ENCODE data around the gene HLX.

HLX gene

DNA sequence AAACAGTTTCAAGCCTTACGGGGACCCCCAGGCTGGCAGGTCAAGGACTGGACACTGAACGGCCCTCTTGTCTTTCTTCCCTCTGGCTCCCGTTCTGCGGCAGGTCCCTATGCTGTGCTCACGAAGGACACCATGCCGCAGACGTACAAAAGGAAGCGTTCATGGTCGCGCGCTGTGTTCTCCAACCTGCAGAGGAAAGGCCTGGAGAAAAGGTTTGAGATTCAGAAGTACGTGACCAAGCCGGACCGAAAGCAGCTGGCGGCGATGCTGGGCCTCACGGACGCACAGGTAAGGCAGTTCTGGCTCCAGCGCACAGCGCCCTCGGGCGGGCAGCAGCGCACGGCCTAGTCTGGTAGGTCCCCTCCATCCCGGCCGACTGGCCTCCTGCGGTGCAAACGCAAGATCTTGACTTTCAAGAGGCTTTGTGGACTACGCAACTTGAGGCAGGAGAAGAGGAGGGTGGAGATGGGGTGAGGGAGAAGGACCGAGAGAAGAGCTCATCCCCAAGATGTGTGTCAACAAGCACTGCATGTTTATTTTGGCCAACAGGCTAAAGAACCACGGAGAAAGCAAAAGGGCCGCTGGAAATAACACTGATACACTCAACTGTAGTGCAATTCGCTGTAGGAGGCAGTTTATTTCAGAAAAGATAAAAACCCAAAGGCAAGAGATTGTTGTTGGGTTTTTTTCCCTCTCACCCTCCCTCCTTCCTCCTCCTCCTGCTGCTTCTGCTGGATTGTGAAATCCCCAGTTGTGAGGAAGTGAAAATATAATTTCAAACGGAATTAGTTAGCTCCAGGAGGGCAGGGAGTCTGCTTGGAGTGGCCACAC is 3.0 kb downstream of the HLX start:
- H3K4me3 ChIP-seq (ENCODE audit: low read depth, low read length): no peak overlapping the region
- TF ChIP-seq, protein P1, sequence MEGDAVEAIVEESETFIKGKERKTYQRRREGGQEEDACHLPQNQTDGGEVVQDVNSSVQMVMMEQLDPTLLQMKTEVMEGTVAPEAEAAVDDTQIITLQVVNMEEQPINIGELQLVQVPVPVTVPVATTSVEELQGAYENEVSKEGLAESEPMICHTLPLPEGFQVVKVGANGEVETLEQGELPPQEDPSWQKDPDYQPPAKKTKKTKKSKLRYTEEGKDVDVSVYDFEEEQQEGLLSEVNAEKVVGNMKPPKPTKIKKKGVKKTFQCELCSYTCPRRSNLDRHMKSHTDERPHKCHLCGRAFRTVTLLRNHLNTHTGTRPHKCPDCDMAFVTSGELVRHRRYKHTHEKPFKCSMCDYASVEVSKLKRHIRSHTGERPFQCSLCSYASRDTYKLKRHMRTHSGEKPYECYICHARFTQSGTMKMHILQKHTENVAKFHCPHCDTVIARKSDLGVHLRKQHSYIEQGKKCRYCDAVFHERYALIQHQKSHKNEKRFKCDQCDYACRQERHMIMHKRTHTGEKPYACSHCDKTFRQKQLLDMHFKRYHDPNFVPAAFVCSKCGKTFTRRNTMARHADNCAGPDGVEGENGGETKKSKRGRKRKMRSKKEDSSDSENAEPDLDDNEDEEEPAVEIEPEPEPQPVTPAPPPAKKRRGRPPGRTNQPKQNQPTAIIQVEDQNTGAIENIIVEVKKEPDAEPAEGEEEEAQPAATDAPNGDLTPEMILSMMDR (IDR thresholded peaks at IDR 0.05; ENCODE audit: borderline replicate concordance, insufficient read depth, low read depth, low read length): no peak

DNA sequence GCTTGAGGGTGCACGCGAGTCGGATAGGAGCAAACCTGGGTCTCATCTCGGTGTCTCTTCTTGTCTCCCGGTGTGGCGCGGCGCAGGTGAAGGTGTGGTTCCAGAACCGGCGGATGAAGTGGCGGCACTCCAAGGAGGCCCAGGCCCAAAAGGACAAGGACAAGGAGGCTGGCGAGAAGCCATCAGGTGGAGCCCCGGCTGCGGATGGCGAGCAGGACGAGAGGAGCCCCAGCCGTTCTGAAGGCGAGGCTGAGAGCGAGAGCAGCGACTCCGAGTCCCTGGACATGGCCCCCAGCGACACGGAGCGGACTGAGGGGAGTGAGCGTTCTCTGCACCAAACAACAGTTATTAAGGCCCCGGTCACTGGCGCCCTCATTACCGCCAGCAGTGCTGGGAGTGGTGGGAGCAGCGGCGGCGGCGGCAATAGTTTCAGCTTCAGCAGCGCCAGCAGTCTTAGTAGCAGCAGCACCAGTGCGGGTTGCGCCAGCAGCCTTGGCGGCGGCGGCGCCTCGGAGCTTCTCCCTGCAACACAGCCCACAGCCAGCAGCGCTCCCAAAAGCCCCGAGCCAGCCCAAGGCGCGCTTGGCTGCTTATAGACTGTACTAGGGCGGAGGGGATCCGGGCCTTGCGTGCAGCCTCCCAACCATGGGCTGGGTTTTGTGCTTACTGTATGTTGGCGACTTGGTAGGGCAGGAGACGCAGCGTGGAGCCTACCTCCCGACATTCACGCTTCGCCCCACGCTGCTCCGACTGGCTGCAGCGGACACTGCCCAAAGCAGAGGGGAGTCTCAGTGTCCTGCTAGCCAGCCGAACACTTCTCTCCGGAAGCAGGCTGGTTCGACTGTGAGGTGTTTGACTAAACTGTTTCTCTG is 5.1 kb downstream of the HLX start:
- TF ChIP-seq, protein P1 (IDR thresholded peaks at IDR 0.05; ENCODE audit: borderline replicate concordance, insufficient read depth, low read depth, low read length): no peak
- H3K4me3 ChIP-seq (ENCODE audit: low read depth, low read length): no peak overlapping the region

DNA sequence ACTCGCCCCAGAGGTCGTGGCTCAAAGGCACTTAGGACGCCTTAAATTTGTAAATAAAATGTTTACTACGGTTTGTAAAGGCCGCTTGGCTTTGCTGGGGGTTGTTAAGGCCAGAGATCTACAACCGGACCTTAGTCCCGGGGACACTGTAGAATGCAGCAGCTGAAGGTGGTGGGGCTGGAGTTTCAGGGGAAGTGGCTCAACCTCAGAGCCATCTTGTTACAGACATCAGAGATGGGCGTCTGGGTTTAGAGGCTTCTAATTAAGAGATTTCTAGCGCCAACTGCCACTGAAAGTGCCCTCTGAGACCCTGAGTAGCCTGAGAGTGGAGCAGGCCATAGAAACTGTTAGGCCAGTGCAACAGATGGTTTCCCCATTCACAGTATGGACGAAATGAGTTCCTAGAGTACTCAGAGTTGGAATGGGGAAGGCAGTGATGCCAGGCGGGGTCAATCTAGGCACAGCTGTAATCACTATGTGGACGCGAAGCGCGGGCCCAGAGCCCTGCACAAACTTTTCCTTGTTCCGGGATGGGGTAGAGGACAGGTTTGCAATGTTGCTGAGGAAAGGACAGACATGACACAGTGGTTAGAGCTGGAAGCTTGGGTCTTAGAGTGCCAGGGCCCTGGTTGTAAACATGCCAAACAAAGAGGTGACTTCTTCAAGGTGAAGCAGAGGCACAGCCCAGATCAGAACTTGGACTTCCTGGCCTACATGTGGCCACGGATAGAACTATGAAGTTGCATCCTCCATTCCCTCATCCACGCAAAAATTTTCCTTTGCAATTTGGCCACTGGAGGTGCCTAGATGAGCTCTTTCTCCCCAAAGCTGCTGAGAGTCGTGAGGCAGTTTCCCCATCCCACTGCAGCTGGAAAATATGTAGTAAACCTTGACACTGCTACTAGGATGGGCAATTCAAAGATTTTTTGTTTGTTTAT is 6.0 kb downstream of the HLX start:
- H3K4me3 ChIP-seq (ENCODE audit: low read depth, low read length): no peak overlapping the region
- TF ChIP-seq, protein P1 (IDR thresholded peaks at IDR 0.05; ENCODE audit: borderline replicate concordance, insufficient read depth, low read depth, low read length): no peak

DNA sequence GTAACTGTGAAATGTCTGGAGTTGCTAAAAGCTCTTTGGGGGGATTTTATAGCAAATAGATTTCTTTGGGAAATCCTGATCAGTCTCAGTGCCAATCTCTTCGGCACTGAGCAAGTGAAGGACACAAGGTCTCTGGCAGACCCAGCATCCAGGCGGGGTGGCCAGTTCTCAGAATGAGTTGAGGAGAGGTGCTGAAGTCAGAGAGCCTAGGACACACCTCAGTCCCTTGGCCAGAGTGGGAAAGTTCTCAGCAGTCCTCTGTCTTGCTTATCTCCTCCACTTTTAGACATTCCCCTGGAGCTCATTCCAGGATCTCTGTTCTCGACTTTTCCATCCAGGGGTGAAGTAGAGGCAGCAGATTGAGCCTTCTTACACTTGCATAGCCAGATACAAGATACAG is 6.7 kb downstream of the HLX start:
- H3K4me3 ChIP-seq (ENCODE audit: low read depth, low read length): no peak overlapping the region
- TF ChIP-seq, protein P1 (IDR thresholded peaks at IDR 0.05; ENCODE audit: borderline replicate concordance, insufficient read depth, low read depth, low read length): no peak

DNA sequence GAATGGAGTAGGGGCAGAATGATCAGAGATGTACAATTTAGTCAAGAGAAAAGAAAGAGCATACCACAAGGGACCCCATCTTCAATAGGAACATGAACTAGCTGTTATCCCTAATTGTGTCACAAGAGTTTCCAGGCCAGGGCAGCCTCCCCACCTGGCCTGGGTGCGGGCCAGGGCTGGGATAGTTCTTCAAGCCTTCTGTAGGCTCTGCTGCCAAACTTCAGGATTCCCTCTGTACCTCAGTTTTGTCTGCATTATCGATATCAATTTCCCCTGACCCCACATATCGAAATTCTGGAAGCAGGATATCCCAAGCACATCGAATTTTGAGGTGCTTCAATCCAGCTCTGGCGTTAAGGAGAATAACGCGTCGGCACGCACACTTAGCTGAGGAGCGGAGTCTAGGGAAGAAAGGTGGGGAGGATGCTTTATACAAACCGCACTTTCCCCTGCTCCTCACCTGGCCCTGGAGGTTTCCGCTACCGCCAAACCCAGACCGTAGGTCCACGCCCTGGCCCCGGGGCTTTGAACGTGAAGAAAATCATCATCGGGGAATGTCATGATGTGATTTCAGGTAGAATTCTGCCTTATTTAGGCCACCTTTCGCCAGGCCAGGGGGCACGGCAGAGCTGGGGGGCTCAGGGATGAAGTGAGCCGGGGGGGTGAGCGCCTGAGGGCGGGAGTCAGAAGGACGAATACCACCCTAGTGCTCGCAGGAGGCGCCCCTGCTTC is 7.4 kb downstream of the HLX start:
- TF ChIP-seq, protein P1 (IDR thresholded peaks at IDR 0.05; ENCODE audit: borderline replicate concordance, insufficient read depth, low read depth, low read length): no peak
- H3K4me3 ChIP-seq (ENCODE audit: low read depth, low read length): no peak overlapping the region

DNA sequence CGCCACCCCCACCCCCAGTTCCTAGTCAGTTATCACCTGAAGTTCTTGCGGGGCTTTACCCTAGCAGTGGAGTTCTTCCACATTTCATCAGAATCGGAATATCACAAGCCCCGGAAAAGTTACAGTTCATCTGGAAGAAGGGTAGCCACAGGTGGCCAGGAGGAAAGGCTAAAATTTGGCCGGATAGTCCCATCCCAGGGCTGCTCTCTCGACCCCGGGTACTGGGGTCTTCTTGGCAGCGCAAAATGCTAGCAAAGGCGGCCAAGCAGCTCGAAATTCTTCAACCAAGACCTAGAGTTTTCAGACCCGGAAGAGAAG is 7.9 kb downstream of the HLX start:
- H3K4me3 ChIP-seq (ENCODE audit: low read depth, low read length): no peak overlapping the region
- TF ChIP-seq, protein P1 (IDR thresholded peaks at IDR 0.05; ENCODE audit: borderline replicate concordance, insufficient read depth, low read depth, low read length): no peak
